NCI-H2227 (cell line): ENCODE data around the gene SELPLG.

ENCODE experiments used
- DNase-seq: peaks from one replicate; lab custom pipeline; 2025; ENCODE audit not compliant: unreplicated experiment; lab: John Stamatoyannopoulos, UW

The SELPLG gene

GRCh38 chr12:108605690-108606406 is 27.8 kb downstream of the SELPLG start:
- no peak for DNase-seq

GRCh38 chr12:108605000-108605689 is 28.5 kb downstream of the SELPLG start:
- no peak for DNase-seq

- DNase-seq: no peak
Observed at GRCh38 chr12:108604208-108604941, 29.3 kb downstream of the SELPLG start.

GRCh38 chr12:108603743-108604142 is 30.0 kb downstream of the SELPLG start:
- no peak for DNase-seq

GRCh38 chr12:108602976-108603704 is 30.6 kb downstream of the SELPLG start:
- no peak for DNase-seq

GRCh38 chr12:108602209-108602705 is 31.4 kb downstream of the SELPLG start:
- DNase-seq: no peak

- no peak for DNase-seq
Observed at GRCh38 chr12:108600702-108601007, 33.0 kb downstream of the SELPLG start.

- DNase-seq: no peak
Observed at GRCh38 chr12:108599948-108600701, 33.6 kb downstream of the SELPLG start.

- no peak for DNase-seq
Observed at GRCh38 chr12:108599541-108599940, 34.2 kb downstream of the SELPLG start.

- no peak for DNase-seq
Observed at GRCh38 chr12:108598553-108599250, 35.0 kb downstream of the SELPLG start.

- DNase-seq: peak; percentile 29
Observed at GRCh38 chr12:108597559-108598471, 35.9 kb downstream of the SELPLG start, which contains the start of gene TMEM119. TSS of gene TMEM119 (minus strand) at chr12:108598084. CDS start at chr12:108592383, 5,701 bp downstream.

- peak; percentile 16 for DNase-seq
Observed at GRCh38 chr12:108596854-108597558, 36.7 kb downstream of the SELPLG start.

- no peak for DNase-seq
Observed at GRCh38 chr12:108595711-108596647, 37.7 kb downstream of the SELPLG start.

GRCh38 chr12:108594960-108595710 is 38.6 kb downstream of the SELPLG start:
- no peak for DNase-seq

GRCh38 chr12:108594323-108594903 is 39.3 kb downstream of the SELPLG start:
- DNase-seq: no peak
